Activated naive CD4-positive, alpha-beta T cell treated with anti-CD3 and anti-CD28 coated beads for 36 hours (primary cell): ENCODE measurements around the gene PARP15. TPM values are rescaled to one million over a fixed set of nuclear protein-coding genes. Genes with fewer than 3 reads are reported as not detected.

Source experiments
- CTCF ChIA-PET: fragments of 350-600 bp; sonication (Branson Sonifier 250); formaldehyde crosslinking; loops from one replicate; lab custom pipeline; 2021; ENCODE audit warnings: antibody characterized with exemption; lab: Charles Lee
- DNase-seq: peaks from one replicate; pipeline ENCODE4 v3.0.0-alpha.2; 2020
- H3K27ac Mint-ChIP-seq: one replicate; pipeline ENCODE4 v1.8.0; 2021; ENCODE audit warnings: mild to moderate bottlenecking, mixed read lengths
- H3K27me3 Mint-ChIP-seq: one replicate; pipeline ENCODE4 v1.8.0; 2021; ENCODE audit warnings: low read depth, mixed read lengths
- H3K36me3 Mint-ChIP-seq: one replicate; pipeline ENCODE4 v1.8.0; 2021; ENCODE audit warnings: low read depth, mixed read lengths
- H3K4me1 Mint-ChIP-seq: one replicate; pipeline ENCODE4 v1.8.0; 2021; ENCODE audit warnings: low read depth, mixed read lengths
- H3K4me3 Mint-ChIP-seq: one replicate; pipeline ENCODE4 v1.8.0; 2021; ENCODE audit warnings: mild to moderate bottlenecking, moderate library complexity, mixed read lengths
- H3K9me3 Mint-ChIP-seq: one replicate; pipeline ENCODE4 v1.8.0; 2021; ENCODE audit warnings: mixed read lengths
- intact Hi-C: fragments of 100-400 bp; cut with micrococcal nuclease; formaldehyde crosslinking; loops from one replicate; pipeline ENCODE4 v1.15.1; 2023
- total RNA-seq, 2 experiments: library from RNA; stranded (reverse); gene quantifications; one replicate each; pipeline ENCODE4 v1.2.3, GENCODE V29; 2021

Gene PARP15
- total RNA-seq, 2 experiments from 2014 or later = 3.6 to 5.1 TPM

DNA sequence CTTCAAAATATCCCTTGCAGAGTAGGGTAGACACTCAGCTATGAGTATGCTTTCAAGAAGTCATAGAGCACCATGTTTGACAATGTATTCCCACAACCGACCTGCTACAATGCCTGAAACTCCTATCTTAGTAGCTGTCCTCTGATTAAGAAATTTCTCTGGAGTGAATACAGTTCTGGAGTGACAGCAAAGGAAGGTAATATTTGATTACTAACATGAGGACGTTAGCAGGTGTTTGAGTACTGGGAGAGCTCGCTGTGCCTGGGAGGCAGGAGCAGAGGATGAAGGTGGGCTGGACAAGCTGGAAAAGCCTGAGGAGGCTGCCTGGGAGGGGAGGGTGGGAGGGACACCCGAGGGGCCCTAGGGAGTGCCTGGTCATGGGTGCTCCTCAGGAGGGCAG is 42.9 kb downstream of the PARP15 start:
- Mint-ChIP-seq H3K4me3 (no peak overlapping the region), H3K27me3 (no peaks in the 10 kb centered on the region), H3K27ac (no peak overlapping the region), H3K9me3 (no peaks in the 10 kb centered on the region), H3K4me1 (no peaks in the 10 kb centered on the region), H3K36me3 (peaks cover 30% of the 10 kb centered on the region)
- CTCF ChIA-PET = interaction anchor here (0.6 to 2.3 kb wide), 3 partner anchors 9 to 21 kb away, joined by 4 to 9 read pairs (median 4); no protein-coding TSS in a partner anchor
- DNase-seq = no peak
- intact Hi-C loops = no loop called here

DNA sequence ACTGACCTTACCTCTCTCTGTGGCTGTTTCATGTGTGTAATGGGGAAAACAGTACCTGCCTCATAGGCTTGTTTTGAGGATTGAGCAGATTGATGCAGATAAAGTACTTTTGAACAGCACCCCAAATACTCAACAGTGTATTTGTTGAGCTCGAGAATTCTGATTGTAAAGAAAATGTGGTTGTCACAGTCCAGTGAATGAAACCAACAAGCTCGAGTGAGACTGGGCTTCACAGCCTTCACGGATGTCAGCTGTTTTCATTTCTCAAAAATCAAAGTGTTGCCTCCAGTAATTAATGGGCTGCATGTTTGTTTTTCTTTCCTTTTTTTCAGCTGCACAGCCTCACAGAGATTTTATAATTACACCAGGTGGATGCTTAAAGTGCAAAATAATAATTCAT is 43.7 kb downstream of the PARP15 start:
- intact Hi-C loops = no loop called here
- Mint-ChIP-seq H3K27me3 (no peaks in the 10 kb centered on the region), H3K4me1 (no peaks in the 10 kb centered on the region), H3K36me3 (peaks cover 27% of the 10 kb centered on the region), H3K4me3 (no peak overlapping the region), H3K9me3 (no peaks in the 10 kb centered on the region), H3K27ac (no peak overlapping the region)
- CTCF ChIA-PET = interaction anchor here (0.6 to 1.3 kb wide), 2 partner anchors 11 to 22 kb away, joined by 4 read pairs; no protein-coding TSS in a partner anchor
- DNase-seq = no peak

DNA sequence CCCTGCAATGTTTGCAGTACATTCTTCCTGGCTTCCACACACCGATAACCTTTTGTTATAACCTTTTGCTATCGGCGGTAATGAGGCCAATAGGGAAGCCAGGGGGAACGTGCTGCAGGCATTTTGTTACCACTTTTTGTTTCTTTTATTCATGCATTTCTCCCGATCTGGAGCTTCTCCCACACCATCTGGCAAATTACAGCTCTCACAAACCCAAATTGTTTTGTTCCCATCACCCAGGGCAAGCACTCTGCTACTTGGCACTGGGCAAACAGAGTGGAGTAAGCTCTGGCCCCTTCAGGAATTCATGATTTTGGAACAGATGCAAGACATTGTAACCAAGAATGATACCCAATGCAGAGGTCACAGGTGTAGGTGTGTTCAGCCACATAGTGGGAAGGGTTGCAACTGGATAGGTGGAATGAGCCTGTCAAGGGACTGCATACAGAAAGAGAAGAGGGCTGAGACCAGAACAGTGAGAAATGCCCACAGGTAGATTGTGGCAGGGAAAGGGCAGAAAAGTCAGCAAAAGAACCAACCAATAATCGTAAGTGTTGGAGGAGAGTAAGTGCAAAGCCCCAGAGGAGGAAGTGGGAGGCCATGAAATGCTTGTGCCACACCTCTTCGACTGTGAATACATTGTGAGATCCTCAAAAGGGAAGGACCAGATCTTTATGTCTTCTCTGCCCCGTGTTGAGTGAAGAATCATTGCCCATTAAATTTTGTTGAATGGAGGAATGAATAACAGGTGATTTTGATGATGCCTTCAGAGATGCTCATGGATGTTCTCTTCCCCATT is 45.8 kb downstream of the PARP15 start:
- H3K36me3 Mint-ChIP-seq = peaks cover 23% of the 10 kb centered on the region
- CTCF ChIA-PET = no interaction called here

DNA sequence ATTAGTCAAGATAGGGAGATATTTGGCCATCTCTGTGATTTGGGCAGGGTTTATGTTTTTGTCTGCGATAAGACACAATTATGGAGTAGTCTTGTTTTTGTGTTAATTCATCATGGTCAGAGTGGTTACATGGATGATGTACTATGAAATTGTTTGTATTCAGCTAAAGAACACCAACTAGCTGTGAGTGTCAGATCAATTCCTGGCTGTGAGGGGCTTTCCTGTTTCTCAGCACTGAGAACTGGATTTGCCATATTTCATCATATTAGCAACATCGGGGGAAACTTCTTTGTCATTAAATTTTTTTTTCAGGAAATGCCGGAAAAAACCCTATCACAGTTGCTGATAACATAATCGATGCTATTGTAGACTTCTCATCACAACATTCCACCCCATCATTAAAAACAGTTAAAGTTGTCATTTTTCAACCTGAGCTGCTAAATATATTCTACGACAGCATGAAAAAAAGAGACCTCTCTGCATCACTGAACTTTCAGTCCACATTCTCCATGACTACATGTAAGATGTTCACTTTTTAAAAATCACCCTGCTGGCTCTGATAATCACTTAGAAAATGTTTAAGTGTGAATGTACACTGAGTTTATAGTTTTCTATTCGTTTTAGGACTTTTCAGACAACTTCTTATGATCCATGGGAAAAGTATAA is 49.2 kb downstream of the PARP15 start:
- CTCF ChIA-PET = interaction anchor here (0.6 kb wide), 1 partner anchor 194 kb away, joined by 3 read pairs; no protein-coding TSS in a partner anchor
- intact Hi-C loops = no loop called here
- H3K27ac Mint-ChIP-seq = no peak overlapping the region
- no peaks in the 10 kb centered on the region for H3K4me1 Mint-ChIP-seq
- no peaks in the 10 kb centered on the region for H3K27me3 Mint-ChIP-seq
- no peak for DNase-seq
- H3K4me3 Mint-ChIP-seq = no peak overlapping the region
- H3K9me3 Mint-ChIP-seq = no peaks in the 10 kb centered on the region
- peaks cover 17% of the 10 kb centered on the region for H3K36me3 Mint-ChIP-seq

More for the DNA sequence above, 45.8 kb downstream of the PARP15 start:
- DNase-seq = no peak
- no peak overlapping the region for H3K27ac Mint-ChIP-seq
- no peak overlapping the region for H3K4me3 Mint-ChIP-seq
- intact Hi-C loops = no loop called here
- H3K9me3 Mint-ChIP-seq = no peaks in the 10 kb centered on the region
- H3K27me3 Mint-ChIP-seq = no peaks in the 10 kb centered on the region
- H3K4me1 Mint-ChIP-seq = no peaks in the 10 kb centered on the region

DNA sequence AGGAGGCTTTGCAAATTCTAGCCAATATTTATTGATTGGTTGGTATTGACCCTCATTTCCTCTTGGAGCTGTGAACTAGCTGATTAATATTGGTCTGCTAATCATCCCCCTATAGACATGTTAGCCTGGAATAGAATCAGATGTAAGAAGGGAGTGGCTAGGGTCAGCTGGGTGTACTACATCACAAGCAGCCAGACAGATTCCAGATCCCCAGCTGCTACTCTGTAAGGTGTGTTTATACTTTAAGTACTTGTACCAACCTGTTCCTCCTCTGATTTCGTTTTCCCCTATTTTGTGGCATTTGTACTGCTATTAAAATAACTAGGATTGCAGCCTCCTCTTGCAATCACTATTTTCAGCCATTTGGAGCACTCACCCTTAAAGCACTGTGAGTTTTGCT is 49.9 kb downstream of the PARP15 start:
- Mint-ChIP-seq H3K36me3 (peaks cover 12% of the 10 kb centered on the region), H3K4me1 (no peaks in the 10 kb centered on the region), H3K4me3 (no peak overlapping the region), H3K9me3 (no peaks in the 10 kb centered on the region), H3K27me3 (no peaks in the 10 kb centered on the region), H3K27ac (no peak overlapping the region)
- no peak for DNase-seq
- intact Hi-C loops = no loop called here
- CTCF ChIA-PET = no interaction called here

DNA sequence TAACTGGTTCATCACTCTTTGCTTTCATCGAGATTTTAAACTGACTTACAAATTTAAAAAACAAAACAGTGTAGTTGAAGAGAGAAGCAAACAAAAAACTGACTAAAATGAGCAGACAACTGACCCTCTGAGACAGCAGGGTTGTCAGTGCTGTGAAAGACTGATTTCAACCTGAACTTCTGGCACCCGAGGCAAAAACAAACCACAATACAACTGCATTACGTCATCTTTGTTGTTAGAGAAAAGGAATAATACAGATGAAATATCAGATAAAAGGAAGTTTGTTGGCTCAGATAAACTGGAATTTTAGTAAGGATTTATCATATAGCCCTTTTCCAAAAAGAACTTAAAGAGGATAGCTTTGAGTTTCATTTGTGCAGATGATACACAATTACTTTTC is 51.1 kb downstream of the PARP15 start:
- no peak overlapping the region for H3K27ac Mint-ChIP-seq
- no peak for DNase-seq
- intact Hi-C loops = no loop called here
- H3K4me3 Mint-ChIP-seq = no peak overlapping the region
- no peaks in the 10 kb centered on the region for H3K4me1 Mint-ChIP-seq
- H3K9me3 Mint-ChIP-seq = no peaks in the 10 kb centered on the region
- H3K36me3 Mint-ChIP-seq = peaks cover 3% of the 10 kb centered on the region
- CTCF ChIA-PET = interaction anchor here (0.6 to 2.2 kb wide), 6 partner anchors 9 to 206 kb away, joined by 3 to 9 read pairs (median 3); no protein-coding TSS in a partner anchor
- no peaks in the 10 kb centered on the region for H3K27me3 Mint-ChIP-seq

DNA sequence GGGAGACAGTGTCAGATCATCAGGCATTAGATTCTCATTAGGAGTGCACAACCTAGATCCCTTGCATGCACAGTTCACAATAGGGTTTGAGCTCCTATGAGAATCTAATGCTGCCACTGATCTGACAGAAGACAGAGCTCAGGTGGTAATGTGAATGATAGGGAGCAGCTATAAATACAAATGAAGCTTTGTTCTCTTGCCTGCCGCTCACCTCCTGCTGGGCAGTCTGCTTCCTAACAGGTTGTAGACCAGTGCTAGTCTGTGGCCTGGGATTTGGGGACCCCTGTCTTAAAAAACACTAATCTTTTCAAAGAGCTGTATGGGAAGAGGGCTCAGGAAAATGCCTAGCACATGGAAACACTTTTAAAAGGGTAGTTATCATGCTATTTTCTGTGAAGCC is 52.3 kb downstream of the PARP15 start:
- Mint-ChIP-seq H3K4me1 (no peaks in the 10 kb centered on the region), H3K9me3 (no peaks in the 10 kb centered on the region), H3K27ac (no peak overlapping the region), H3K27me3 (no peaks in the 10 kb centered on the region), H3K4me3 (no peak overlapping the region), H3K36me3 (peaks cover 1% of the 10 kb centered on the region)
- CTCF ChIA-PET = interaction anchor here (0.7 to 2.2 kb wide), 3 partner anchors 10 to 68 kb away, joined by 3 to 9 read pairs (median 4); no protein-coding TSS in a partner anchor
- DNase-seq = no peak
- intact Hi-C loops = no loop called here

DNA sequence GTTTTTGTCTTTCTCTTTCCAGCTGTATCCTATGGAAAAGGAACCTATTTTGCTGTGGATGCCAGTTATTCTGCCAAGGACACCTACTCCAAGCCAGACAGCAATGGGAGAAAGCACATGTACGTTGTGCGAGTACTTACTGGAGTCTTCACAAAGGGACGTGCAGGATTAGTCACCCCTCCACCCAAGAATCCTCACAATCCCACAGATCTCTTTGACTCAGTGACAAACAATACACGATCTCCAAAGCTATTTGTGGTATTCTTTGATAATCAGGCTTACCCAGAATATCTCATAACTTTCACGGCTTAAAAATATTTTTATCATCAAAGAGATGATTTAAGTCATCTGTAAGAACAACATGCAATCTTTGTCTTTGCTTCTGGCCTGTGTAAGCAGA is 58.3 kb downstream of the PARP15 start:
- CTCF ChIA-PET = no interaction called here
- intact Hi-C loops = no loop called here
- Mint-ChIP-seq H3K27ac (no peak overlapping the region), H3K27me3 (no peaks in the 10 kb centered on the region), H3K36me3 (peaks cover 8% of the 10 kb centered on the region), H3K4me3 (no peak overlapping the region), H3K4me1 (peaks cover under 1% of the 10 kb centered on the region), H3K9me3 (peaks cover 1% of the 10 kb centered on the region)
- no peak for DNase-seq

DNA sequence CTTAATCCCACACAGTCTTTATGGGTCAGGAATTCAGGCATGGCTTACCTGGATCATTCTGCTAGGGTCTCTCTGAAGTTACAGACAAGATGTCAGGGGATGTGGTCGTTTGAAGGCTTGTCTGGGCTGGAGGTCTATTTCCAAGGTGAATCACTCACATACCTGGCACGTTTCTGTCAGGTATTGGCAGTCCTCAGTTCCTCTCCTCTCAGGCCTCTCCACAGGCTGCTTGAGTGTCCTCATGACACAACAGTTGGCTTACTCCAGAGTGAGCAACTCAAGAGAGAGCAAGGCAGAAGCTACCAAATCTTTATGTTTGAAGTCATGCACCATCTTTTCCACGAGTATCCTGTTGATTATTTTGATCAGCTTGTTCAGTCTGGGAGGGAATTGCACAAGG is 59.2 kb downstream of the PARP15 start:
- intact Hi-C loops = no loop called here
- no peak overlapping the region for H3K27ac Mint-ChIP-seq
- H3K27me3 Mint-ChIP-seq = no peaks in the 10 kb centered on the region
- H3K36me3 Mint-ChIP-seq = peaks cover 8% of the 10 kb centered on the region
- H3K9me3 Mint-ChIP-seq = peaks cover 1% of the 10 kb centered on the region
- DNase-seq = no peak
- H3K4me3 Mint-ChIP-seq = no peak overlapping the region
- CTCF ChIA-PET = interaction anchor here (1.4 kb wide), 1 partner anchor 43 kb away, joined by 3 read pairs; no protein-coding TSS in a partner anchor
- H3K4me1 Mint-ChIP-seq = peaks cover 2% of the 10 kb centered on the region

DNA sequence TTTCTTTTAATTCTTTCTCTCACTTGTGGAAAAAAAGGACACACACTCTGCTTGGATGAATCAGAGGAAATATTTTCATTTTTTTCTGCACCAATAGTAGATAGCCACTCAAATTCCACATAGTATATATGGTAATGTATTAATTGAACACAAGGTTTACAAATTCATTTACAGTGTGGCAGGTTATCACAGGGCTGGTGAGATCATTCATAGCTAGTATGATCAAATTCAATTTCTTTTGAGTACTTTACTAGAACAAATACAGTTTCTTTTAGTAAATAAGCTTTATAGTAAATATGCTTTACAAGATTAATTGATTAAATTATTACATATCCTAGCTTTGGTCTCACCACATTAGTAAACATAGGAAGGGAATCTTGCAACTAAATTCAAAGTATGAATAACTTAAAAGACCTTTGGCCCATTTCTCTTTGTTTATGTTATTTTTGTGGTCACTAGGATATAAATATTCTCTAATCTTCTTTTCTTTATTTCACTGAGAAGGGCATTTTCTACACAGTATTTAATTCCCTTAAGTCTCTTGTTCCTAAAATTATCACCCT is 63.1 kb downstream of the PARP15 start:
- Mint-ChIP-seq H3K9me3 (peaks cover 1% of the 10 kb centered on the region), H3K4me3 (no peak overlapping the region), H3K27me3 (no peaks in the 10 kb centered on the region), H3K27ac (no peak overlapping the region), H3K4me1 (peaks cover 24% of the 10 kb centered on the region), H3K36me3 (peaks cover 8% of the 10 kb centered on the region)
- intact Hi-C loops = no loop called here
- CTCF ChIA-PET = interaction anchor here (0.8 to 1.6 kb wide), 3 partner anchors 22 to 39 kb away, joined by 3 to 6 read pairs (median 4); no protein-coding TSS in a partner anchor
- no peak for DNase-seq

DNA sequence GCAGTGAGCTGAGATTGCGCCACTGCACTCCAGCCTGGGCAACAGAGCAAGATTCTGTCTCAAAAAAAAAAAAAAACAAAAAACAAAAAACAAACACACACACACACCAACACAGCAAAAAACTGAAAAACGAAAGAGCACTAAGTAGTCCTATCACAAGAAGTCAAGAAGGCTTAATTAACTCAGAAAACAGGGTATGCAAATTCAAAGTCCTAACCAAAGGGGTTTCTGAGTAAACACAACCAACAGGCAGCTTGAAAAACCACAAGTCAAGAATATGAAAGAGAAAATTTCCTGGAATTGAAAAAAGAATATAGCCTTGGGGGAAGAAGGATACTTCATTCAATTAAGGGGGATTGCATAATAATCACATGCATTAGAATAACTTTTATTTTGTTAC is 65.5 kb downstream of the PARP15 start:
- Mint-ChIP-seq H3K27me3 (no peaks in the 10 kb centered on the region), H3K36me3 (no peaks in the 10 kb centered on the region), H3K27ac (peak overlapping the region; percentile 26), H3K4me3 (no peak overlapping the region), H3K4me1 (peaks cover 33% of the 10 kb centered on the region), H3K9me3 (peaks cover 1% of the 10 kb centered on the region)
- intact Hi-C loops = no loop called here
- CTCF ChIA-PET = interaction anchor here (1.5 kb wide), 1 partner anchor 36 kb away, joined by 3 read pairs; no protein-coding TSS in a partner anchor
- DNase-seq = no peak
